A673 (cell line): ENCODE measurements around the gene C3orf49. TPM values are rescaled to one million over a fixed set of nuclear protein-coding genes. Genes with fewer than 3 reads are reported as not detected.

ENCODE experiments used
- BruUV-seq: library from RNA; stranded (reverse); fragments of 400-500 nt; replicated peaks from 2 replicates; lab custom pipeline; 2021; lab: Mats Ljungman, UMichigan
- CTCF ChIA-PET: fragments of 300-600 bp; sonication (Branson Sonifier 250); formaldehyde crosslinking; loops from one replicate; lab custom pipeline; 2022; ENCODE audit warnings: antibody characterized with exemption; lab: Charles Lee
- POLR2A ChIA-PET: fragments of 300-600 bp; sonication (Branson Sonifier 250); formaldehyde crosslinking; loops from one replicate; lab custom pipeline; 2022; ENCODE audit warnings: antibody characterized with exemption; ENCODE audit not compliant: low non-redundant PET; lab: Charles Lee
- DNase-seq: peaks from one replicate; pipeline ENCODE4 v3.0.0-alpha.2; 2015; ENCODE audit warnings: low spot score
- H3K27ac ChIP-seq: fragments of 200-600 bp; sonication (generic); 2 replicates; pipeline ENCODE4 v1.5.1; 2016; ENCODE audit warnings: mixed run types, low read depth, mild to moderate bottlenecking, mixed read lengths, antibody characterized with exemption, low read length; ENCODE audit not compliant: poor library complexity, severe bottlenecking
- H3K27me3 ChIP-seq: fragments of 200-600 bp; sonication (generic); replicated peaks from 2 replicates; pipeline ENCODE4 v1.6.1; 2017; ENCODE audit warnings: mixed run types, low read depth, mild to moderate bottlenecking, mixed read lengths, antibody characterized with exemption, low read length; ENCODE audit not compliant: insufficient read depth, poor library complexity
- H3K36me3 ChIP-seq: fragments of 200-600 bp; sonication (generic); 2 replicates; pipeline ENCODE4 v1.6.1; 2016; ENCODE audit warnings: mixed run types, mild to moderate bottlenecking, mixed read lengths, antibody characterized with exemption, low read length; ENCODE audit not compliant: insufficient read depth, poor library complexity, severe bottlenecking
- H3K4me1 ChIP-seq: fragments of 200-600 bp; sonication (generic); 2 replicates; pipeline ENCODE4 v1.6.1; 2017; ENCODE audit warnings: mixed run types, mild to moderate bottlenecking, mixed read lengths, antibody characterized with exemption, low read length; ENCODE audit not compliant: insufficient read depth, poor library complexity, severe bottlenecking
- H3K4me3 ChIP-seq: fragments of 200-600 bp; sonication (generic); 2 replicates; pipeline ENCODE4 v1.5.1; 2016; ENCODE audit warnings: low read depth, mixed run types, mild to moderate bottlenecking, mixed read lengths, low read length; ENCODE audit not compliant: poor library complexity, severe bottlenecking
- H3K9me3 ChIP-seq: fragments of 200-600 bp; sonication (generic); 2 replicates; pipeline ENCODE4 v1.6.1; 2016; ENCODE audit warnings: mixed run types, low read depth, mild to moderate bottlenecking, mixed read lengths, antibody characterized with exemption, low read length; ENCODE audit not compliant: poor library complexity, severe bottlenecking
- CTCF ChIP-seq: fragments of 300-800, 200-600 bp; sonication (generic); conservative IDR thresholded peaks from 2 replicates; pipeline ENCODE4 v1.5.1; 2017; ENCODE audit warnings: low read depth, mild to moderate bottlenecking, antibody characterized with exemption, low read length, moderate library complexity, mixed read lengths
- EZH2 ChIP-seq: fragments of 200-600 bp; sonication (generic); IDR thresholded peaks from 2 replicates; pipeline ENCODE4 v1.6.1; 2017; ENCODE audit warnings: borderline replicate concordance, low read depth, mild to moderate bottlenecking, mixed read lengths, antibody characterized with exemption, low read length; ENCODE audit not compliant: poor library complexity, severe bottlenecking
- intact Hi-C: fragments of 100-400 bp; cut with micrococcal nuclease; formaldehyde crosslinking; loops from one replicate; pipeline ENCODE4 v1.10.0; 2022; ENCODE audit not compliant: unreplicated experiment
- total RNA-seq: library from RNA; stranded (reverse); gene quantifications from 2 replicates; pipeline ENCODE4 v1.2.3, GENCODE V29; 2021

Gene C3orf49
- total RNA-seq, 1 experiment from 2014 or later, result not detected

GRCh38 chr3:63853106-63853505 is 34.0 kb downstream of the C3orf49 start:
- Histone ChIP-seq H3K4me1 (no peaks in the 10 kb centered on the region), H3K27ac (no peak overlapping the region), H3K4me3 (no peak overlapping the region), H3K36me3 (no peaks in the 10 kb centered on the region), H3K27me3 (no peaks in the 10 kb centered on the region), H3K9me3 (no peaks in the 10 kb centered on the region)
- BruUV-seq, result no TSS peak
- POLR2A ChIA-PET, result no interaction called here
- no peak for DNase-seq
- CTCF ChIA-PET, result no interaction called here
- intact Hi-C loops, result no loop called here
- TF ChIP-seq EZH2, result no peak
- TF ChIP-seq CTCF, result no peak

GRCh38 chr3:63855333-63855940 is 36.3 kb downstream of the C3orf49 start:
- ChIA-PET POLR2A (no interaction called here), CTCF (no interaction called here)
- no peak overlapping the region for H3K4me3 ChIP-seq
- BruUV-seq, result no TSS peak
- no peak for DNase-seq
- no peaks in the 10 kb centered on the region for H3K27me3 ChIP-seq
- no peak overlapping the region for H3K27ac ChIP-seq
- H3K9me3 ChIP-seq, result no peaks in the 10 kb centered on the region
- intact Hi-C loops, result no loop called here
- TF ChIP-seq CTCF, result no peak
- no peak for TF ChIP-seq EZH2
- H3K36me3 ChIP-seq, result no peaks in the 10 kb centered on the region
- H3K4me1 ChIP-seq, result no peaks in the 10 kb centered on the region

GRCh38 chr3:63857311-63857710 is 38.2 kb downstream of the C3orf49 start:
- CTCF ChIA-PET, result no interaction called here
- no peaks in the 10 kb centered on the region for H3K36me3 ChIP-seq
- BruUV-seq, result no TSS peak

More at GRCh38 chr3:63857311-63857710, 38.2 kb downstream of the C3orf49 start:
- POLR2A ChIA-PET, result no interaction called here
- Histone ChIP-seq H3K4me1 (no peaks in the 10 kb centered on the region), H3K27me3 (no peaks in the 10 kb centered on the region), H3K27ac (no peak overlapping the region), H3K9me3 (no peaks in the 10 kb centered on the region), H3K4me3 (no peak overlapping the region)
- TF ChIP-seq CTCF, result no peak
- TF ChIP-seq EZH2, result no peak
- intact Hi-C loops, result no loop called here
- DNase-seq, result no peak
